GM21447 (cell line): Measurements from ENCODE around the gene SPDYE4.
A peak's percentile ranks its signal among the peaks of the same experiment; 100 is the strongest.

Experiments used
- ATAC-seq: cut with Tn5 transposase; IDR thresholded peaks from one replicate; pipeline ENCODE4 v1.9.1; 2021; ENCODE audit not compliant: unreplicated experiment

Gene SPDYE4

GRCh38 chr17:8785547-8786413 lies 27.4 kb upstream of the SPDYE4 start:
- no peak for ATAC-seq

GRCh38 chr17:8782176-8782575 lies 23.8 kb upstream of the SPDYE4 start:
- ATAC-seq = no peak

GRCh38 chr17:8781776-8782175 lies 23.4 kb upstream of the SPDYE4 start:
- no peak for ATAC-seq

DNA sequence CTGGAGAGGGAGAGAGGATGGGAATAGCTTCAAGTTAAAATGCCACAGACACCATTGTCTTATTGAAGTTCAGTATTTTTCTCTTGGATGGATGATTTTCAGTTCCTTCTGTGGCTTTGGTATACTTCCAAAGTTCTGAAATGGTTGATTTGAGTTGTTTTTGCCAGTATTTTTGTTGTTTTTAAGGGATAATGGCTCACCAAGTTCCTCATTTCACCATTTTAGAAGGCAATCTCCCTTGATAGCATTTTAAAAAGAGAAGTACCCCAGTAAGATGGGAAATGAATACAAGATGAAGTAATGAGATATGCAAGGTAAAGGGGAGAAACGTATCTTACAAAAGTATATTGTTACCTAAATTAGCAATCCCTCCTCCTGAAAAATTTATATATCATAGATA lies 18.5 kb upstream of the SPDYE4 start:
- ATAC-seq = no peak

DNA sequence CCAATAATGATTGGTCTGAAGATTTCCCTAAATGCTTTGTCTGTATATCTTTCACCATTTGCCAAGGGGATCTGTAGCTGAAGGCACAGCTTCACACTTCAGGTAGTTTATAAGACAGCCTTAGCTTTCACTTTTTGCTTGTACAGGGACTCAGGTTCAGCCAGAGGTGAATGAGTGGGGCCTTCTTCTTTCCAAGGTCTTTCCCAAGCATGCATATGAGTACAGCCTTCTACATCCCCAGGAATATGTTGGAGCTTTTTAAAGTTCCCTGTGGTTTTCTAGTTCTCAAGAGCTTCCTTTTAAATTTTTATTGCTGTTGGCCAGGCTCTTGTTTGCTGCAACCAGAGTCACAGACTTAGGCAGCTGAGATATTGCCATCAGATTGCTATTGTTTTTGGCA lies 17.9 kb upstream of the SPDYE4 start:
- ATAC-seq = no peak

DNA sequence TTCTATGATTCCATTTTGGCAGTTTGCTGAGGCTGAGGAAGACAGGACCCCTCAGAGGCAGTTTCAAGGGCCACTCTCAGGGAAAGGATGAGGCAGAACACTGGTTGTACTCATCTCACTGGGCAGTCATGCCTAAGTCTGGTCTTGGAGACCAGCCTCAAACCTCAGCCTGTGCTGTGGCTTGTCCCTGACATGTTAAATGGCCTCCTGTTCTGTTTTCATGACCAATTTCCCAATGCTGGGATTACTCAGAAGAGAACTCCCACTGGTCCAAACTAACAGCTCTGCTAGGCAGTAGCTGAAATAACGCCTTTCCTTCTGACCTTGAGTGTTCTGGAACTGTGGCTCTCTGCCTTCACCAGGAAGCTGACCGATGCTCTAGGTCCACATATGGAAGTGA lies 8.4 kb upstream of the SPDYE4 start:
- no peak for ATAC-seq

GRCh38 chr17:8762012-8762411 lies 3.7 kb upstream of the SPDYE4 start:
- no peak for ATAC-seq

- ATAC-seq = no peak
Measured at GRCh38 chr17:8757189-8757588, 1.2 kb downstream of the SPDYE4 start.

DNA sequence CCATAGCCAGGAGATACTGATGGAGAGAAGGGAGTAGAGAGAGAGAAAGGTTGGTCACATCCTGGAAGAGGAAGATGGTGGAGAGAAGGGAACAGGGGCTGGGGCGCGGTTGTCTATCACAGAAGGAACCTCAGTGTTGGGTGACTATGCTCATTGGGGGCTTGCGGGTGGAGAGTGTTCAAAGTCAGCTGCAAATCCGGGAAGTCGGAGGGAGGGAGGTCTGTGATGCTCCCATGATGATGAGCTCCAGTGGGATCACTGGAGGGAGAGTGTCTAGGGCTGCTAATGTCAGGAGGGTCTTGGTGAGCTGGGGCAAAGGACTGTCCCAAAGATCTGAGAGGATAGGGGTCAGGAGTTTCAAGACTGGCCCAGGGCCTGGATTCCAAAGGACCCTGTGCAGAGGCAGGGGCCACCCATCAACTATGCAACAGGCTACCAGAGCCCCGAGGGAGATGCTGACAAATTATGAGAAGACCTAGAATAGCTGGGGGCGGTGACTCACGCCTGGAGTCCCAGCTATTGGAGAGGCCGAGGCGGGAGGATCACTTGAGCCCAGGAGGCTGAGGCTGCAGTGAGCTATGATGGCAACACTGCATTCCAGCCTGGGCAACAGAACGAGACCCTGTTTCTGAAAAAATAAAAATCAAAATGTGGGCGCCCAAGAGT lies 2.6 kb downstream of the SPDYE4 start:
- ATAC-seq = no peak

GRCh38 chr17:8754890-8755289 lies 3.5 kb downstream of the SPDYE4 start:
- no peak for ATAC-seq

GRCh38 chr17:8753976-8754440 lies 4.3 kb downstream of the SPDYE4 start:
- ATAC-seq = no peak

GRCh38 chr17:8753136-8753975 lies 5.0 kb downstream of the SPDYE4 start:
- ATAC-seq = no peak

DNA sequence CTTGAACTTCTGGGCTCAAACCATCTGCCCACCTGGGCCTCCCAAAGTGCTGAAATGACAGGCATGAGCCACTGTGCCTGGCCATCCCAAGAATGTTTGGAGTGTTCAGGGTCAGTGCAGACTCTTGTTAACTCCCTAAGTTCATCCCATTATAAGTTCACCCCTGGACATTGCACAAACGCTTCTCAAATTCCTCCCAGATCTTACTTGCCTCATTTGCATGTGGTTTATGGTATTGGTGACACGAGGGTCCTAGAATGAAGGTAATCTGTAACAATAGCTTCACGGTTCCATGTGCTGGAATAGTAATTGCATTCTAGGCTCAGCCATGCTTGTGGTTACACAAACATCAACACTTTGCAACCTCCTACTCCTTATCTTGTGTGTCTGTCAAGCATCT lies 8.7 kb downstream of the SPDYE4 start:
- no peak for ATAC-seq

DNA sequence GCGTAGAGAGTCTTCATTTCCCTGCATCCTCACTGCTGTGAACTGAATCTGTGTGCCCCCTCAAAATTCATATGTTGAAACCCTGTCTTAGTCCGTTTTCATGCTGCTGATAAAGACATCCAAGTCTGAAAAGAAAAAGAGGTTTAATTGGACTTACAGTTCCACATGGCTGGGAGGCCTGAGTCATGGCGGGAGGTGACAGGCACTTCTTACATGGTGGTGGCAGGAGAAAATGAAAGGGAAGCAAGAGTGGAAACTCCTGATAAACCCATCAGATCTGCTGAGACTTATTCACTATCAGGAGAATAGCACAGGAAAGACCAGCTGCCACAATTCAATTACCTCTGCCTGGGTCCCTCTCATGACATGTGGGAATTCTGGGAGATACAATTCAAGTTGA lies 10.6 kb downstream of the SPDYE4 start:
- no peak for ATAC-seq

GRCh38 chr17:8746501-8747236 lies 11.7 kb downstream of the SPDYE4 start:
- no peak for ATAC-seq

DNA sequence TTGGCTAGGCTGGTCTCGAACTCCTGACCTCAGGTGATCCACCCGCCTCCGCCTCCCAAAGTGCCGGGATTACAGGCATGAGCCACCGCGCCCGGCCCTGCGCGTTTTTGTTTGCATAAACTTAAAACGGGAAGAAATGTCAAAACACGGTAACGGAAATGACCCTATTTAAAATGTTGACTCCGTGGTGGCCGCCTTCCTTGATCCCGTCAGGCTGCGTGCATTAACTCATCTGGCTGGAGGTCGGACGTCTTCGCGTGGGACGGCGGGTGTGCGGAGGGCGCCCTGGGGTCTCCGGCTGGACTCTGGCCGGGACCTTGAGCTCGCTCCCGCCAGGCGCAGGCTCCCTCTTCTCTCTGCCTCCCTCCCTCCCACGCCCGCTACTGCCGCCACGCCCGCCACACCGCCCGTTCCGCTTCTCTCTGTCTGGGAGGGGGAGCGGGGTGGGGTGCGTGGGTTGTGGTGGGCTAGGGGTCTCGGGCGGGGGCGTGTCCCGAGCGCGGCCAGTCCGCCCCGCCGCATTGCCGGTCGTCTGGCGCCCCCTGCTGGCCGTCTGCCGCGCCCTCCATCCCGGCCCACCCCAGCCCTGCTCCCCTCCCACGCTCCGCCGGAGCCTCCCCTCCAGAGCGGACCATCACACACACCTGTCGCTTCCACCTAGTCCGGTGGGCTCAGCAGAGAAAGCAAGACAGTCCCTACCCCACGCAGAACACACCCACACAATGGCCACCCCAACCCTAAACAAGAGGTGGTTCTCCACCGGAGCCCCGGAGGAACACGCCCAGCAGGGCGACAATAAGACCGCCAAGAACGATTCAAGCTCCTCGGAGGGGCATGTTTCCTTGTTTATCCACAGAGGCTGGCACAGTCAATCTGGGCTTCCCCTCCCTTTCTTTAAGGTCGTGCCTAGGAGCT lies 12.5 kb downstream of the SPDYE4 start:
- peak; percentile 59 for ATAC-seq

GRCh38 chr17:8744086-8744785 lies 14.1 kb downstream of the SPDYE4 start:
- ATAC-seq = no peak

GRCh38 chr17:8742819-8743218 lies 15.5 kb downstream of the SPDYE4 start:
- no peak for ATAC-seq

DNA sequence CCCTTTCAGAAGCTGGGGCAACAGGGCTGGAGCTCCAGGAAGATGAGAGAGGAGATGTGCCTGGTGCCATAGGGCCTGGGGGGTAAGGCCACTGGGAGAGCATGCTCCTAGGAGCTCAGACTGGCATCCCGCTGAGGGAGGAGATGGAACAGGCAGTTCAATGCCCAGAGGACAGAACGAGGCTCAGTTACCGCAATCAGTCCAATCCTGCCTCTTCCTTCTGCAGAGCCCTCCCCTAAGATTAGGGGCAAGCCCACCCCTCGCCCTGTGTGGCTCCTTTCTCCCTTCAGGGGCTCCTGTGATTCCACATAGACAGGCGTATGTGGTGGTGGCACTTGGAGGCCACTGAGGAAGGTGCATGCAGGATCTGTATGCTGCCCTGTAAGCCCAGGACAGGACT lies 16.1 kb downstream of the SPDYE4 start:
- no peak for ATAC-seq
